CD8-positive, alpha-beta memory T cell (primary cell): ENCODE data around the gene CRHR1. TPM values are rescaled to one million over a fixed set of nuclear protein-coding genes. Genes with fewer than 3 reads are reported as not detected.

Experiments used
- CTCF ChIA-PET: fragments of 350-600 bp; sonication (Branson Sonifier 250); formaldehyde crosslinking; loops from one replicate; lab custom pipeline; 2021; ENCODE audit warnings: antibody characterized with exemption; lab: Charles Lee
- POLR2A ChIA-PET: fragments of 350-600 bp; sonication (Branson Sonifier 250); formaldehyde crosslinking; loops from one replicate; lab custom pipeline; 2021; ENCODE audit warnings: antibody characterized with exemption; lab: Charles Lee
- DNase-seq, 5 donors: peaks; one replicate each; pipeline versions ENCODE4 v3.0.0 to v3.0.0-alpha.2; 2020 to 2022; ENCODE audit warnings: mixed read lengths in 1 of 5
- H3K27ac ChIP-seq: one replicate; pipeline ENCODE4 v1.7.0; 2013; ENCODE audit warnings: low read depth, mild to moderate bottlenecking, low read length, moderate library complexity
- H3K27me3 ChIP-seq: 2 replicates; pipeline ENCODE4 v1.7.0; 2013; ENCODE audit warnings: low read length, mild to moderate bottlenecking; ENCODE audit not compliant: insufficient read depth, poor library complexity, severe bottlenecking
- H3K36me3 ChIP-seq: 2 replicates; pipeline ENCODE4 v1.7.0; 2013; ENCODE audit warnings: mild to moderate bottlenecking, low read length, moderate library complexity; ENCODE audit not compliant: insufficient read depth
- H3K4me1 ChIP-seq: 2 replicates; pipeline ENCODE4 v1.7.0; 2013; ENCODE audit warnings: mild to moderate bottlenecking, low read length, moderate library complexity; ENCODE audit not compliant: insufficient read depth
- H3K4me3 ChIP-seq: 2 replicates; pipeline ENCODE4 v1.7.0; 2013; ENCODE audit warnings: mild to moderate bottlenecking, low read length
- H3K9me3 ChIP-seq: 2 replicates; pipeline ENCODE4 v1.7.0; 2013; ENCODE audit warnings: mild to moderate bottlenecking, low read length
- H3K27ac Mint-ChIP-seq, 8 donors: one replicate each; pipeline ENCODE4 v1.8.0; 2020 to 2021; ENCODE audit warnings: mixed read lengths in 8 of 8, mild to moderate bottlenecking in 6 of 8, inconsistent platforms in 3 of 8, moderate library complexity in 3 of 8
- H3K27me3 Mint-ChIP-seq, 2 donors: one replicate each; pipeline ENCODE4 v1.8.0; 2020 to 2021; ENCODE audit warnings: mixed read lengths in 2 of 2, mild to moderate bottlenecking in 1 of 2, moderate library complexity in 1 of 2
- H3K36me3 Mint-ChIP-seq, 3 donors: one replicate each; pipeline ENCODE4 v1.8.0; 2020 to 2021; ENCODE audit warnings: mixed read lengths in 3 of 3, inconsistent platforms in 1 of 3, mild to moderate bottlenecking in 1 of 3
- H3K4me1 Mint-ChIP-seq, 3 donors: one replicate each; pipeline ENCODE4 v1.8.0; 2020 to 2021; ENCODE audit warnings: mixed read lengths in 3 of 3, inconsistent platforms in 1 of 3, mild to moderate bottlenecking in 1 of 3
- H3K4me3 Mint-ChIP-seq, 7 donors: one replicate each; pipeline ENCODE4 v1.8.0; 2020 to 2021; ENCODE audit warnings: mixed read lengths in 7 of 7, mild to moderate bottlenecking in 6 of 7, moderate library complexity in 4 of 7, inconsistent platforms in 2 of 7
- H3K9me3 Mint-ChIP-seq, 5 donors: one replicate each; pipeline ENCODE4 v1.8.0; 2020 to 2022; ENCODE audit warnings: mixed read lengths in 5 of 5, mild to moderate bottlenecking in 3 of 5, moderate library complexity in 2 of 5, inconsistent platforms in 1 of 5
- polyA plus RNA-seq: library from polyadenylated mRNA; unstranded; fragments of 300-500 nt; fragmentation: Illumina TruSeq; gene quantifications from one replicate; pipeline ENCODE4 v1.2.3, GENCODE V29; 2021
- total RNA-seq, 2 experiments: library from RNA; stranded (reverse); gene quantifications; one replicate each; pipeline ENCODE4 v1.2.3, GENCODE V29; 2021

The CRHR1 gene
- total and polyA plus RNA-seq, 3 experiments from 2014 or later: not detected

DNA sequence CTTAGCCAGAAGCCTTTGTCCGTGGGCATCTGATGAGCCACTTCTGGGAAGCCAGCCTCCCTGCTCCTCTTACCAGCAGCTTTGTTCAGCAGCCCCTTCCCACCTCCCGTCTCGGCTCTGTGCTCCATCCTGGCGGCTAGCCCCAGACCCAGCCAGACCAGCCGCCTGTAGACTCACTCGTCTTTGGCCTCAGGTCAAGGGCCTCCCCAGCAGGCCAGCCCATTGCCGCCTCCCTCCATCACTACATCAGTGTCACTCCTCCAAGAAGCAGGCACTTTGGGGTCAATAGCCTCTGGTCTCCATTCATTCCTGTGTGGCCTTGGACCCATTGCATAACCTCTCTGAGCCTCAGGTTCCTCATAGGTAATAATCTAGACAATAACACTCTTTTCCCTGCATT lies 20.9 kb upstream of the CRHR1 start:
- no peak overlapping the region for H3K4me3 Mint-ChIP-seq
- DNase-seq: no peak
- H3K4me3 ChIP-seq: no peak overlapping the region
- ChIA-PET CTCF (no interaction called here), POLR2A (no interaction called here)
- H3K36me3 Mint-ChIP-seq: no peaks in the 10 kb centered on the region
- no peaks in the 10 kb centered on the region for H3K4me1 ChIP-seq
- H3K27ac Mint-ChIP-seq: no peak overlapping the region
- no peaks in the 10 kb centered on the region for H3K36me3 ChIP-seq
- H3K9me3 ChIP-seq: no peaks in the 10 kb centered on the region
- H3K27me3 Mint-ChIP-seq: peaks cover 13 to 48% of the 10 kb centered on the region in 2 donors
- peaks cover 12% of the 10 kb centered on the region for H3K27me3 ChIP-seq
- no peaks in the 10 kb centered on the region for H3K9me3 Mint-ChIP-seq
- no peaks in the 10 kb centered on the region for H3K4me1 Mint-ChIP-seq
- no peak overlapping the region for H3K27ac ChIP-seq

DNA sequence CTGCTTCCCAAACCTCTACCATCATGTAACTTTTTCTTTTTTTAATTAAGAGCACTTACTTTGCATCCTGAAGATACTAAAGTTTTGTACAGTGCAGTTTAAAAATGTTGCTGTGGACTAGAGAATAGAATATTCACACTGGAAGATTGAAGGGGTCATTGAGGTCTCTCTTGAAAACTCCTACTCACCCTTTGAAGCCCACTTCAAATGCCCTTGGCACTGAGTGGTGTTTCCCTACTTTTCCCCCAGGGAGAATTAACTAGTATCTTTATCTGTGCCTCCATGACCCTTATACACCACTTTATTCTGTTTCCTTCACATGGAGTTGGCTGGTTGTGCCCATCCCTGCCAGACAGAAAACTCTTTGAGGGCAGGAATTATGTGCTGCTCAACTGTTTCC lies 19.6 kb upstream of the CRHR1 start:
- ChIA-PET POLR2A (no interaction called here), CTCF (no interaction called here)
- H3K4me3 ChIP-seq: no peak overlapping the region
- H3K4me3 Mint-ChIP-seq: no peak overlapping the region
- H3K36me3 ChIP-seq: no peaks in the 10 kb centered on the region
- no peaks in the 10 kb centered on the region for H3K9me3 ChIP-seq
- no peak overlapping the region for H3K27ac ChIP-seq
- DNase-seq: no peak
- H3K36me3 Mint-ChIP-seq: no peaks in the 10 kb centered on the region
- H3K27me3 Mint-ChIP-seq: peaks cover 19 to 58% of the 10 kb centered on the region in 2 donors
- H3K4me1 Mint-ChIP-seq: no peaks in the 10 kb centered on the region
- no peaks in the 10 kb centered on the region for H3K4me1 ChIP-seq
- H3K27me3 ChIP-seq: peaks cover 12% of the 10 kb centered on the region
- no peak overlapping the region for H3K27ac Mint-ChIP-seq
- no peaks in the 10 kb centered on the region for H3K9me3 Mint-ChIP-seq

DNA sequence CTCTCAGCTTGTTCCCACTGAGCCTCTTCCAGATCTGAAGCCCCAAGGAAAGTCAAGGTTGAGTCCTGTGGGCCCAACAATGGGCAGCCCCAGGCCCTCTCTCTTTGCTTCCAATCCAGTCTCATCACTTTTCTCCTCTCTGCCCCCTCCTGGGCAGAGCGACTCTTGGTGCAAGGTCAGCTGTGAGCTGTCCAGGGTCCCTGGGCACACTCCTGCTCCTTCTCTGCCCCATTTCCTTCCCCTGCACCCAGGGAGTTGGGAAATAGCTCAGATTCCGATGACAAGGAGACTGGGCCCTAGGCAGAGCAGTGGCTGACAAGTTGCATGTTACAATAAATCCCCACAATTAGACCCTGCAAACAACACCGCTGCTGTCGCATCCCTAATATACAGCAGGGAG lies 16.1 kb upstream of the CRHR1 start:
- CTCF ChIA-PET: no interaction called here
- Mint-ChIP-seq H3K36me3 (no peaks in the 10 kb centered on the region), H3K27me3 (peaks cover 29 to 78% of the 10 kb centered on the region in 2 donors), H3K27ac (no peak overlapping the region), H3K9me3 (no peaks in the 10 kb centered on the region), H3K4me3 (no peak overlapping the region), H3K4me1 (no peaks in the 10 kb centered on the region)
- Histone ChIP-seq H3K4me1 (no peaks in the 10 kb centered on the region), H3K36me3 (no peaks in the 10 kb centered on the region), H3K27ac (no peak overlapping the region), H3K4me3 (no peak overlapping the region), H3K9me3 (no peaks in the 10 kb centered on the region), H3K27me3 (peaks cover 12% of the 10 kb centered on the region)
- no peak for DNase-seq
- POLR2A ChIA-PET: no interaction called here

DNA sequence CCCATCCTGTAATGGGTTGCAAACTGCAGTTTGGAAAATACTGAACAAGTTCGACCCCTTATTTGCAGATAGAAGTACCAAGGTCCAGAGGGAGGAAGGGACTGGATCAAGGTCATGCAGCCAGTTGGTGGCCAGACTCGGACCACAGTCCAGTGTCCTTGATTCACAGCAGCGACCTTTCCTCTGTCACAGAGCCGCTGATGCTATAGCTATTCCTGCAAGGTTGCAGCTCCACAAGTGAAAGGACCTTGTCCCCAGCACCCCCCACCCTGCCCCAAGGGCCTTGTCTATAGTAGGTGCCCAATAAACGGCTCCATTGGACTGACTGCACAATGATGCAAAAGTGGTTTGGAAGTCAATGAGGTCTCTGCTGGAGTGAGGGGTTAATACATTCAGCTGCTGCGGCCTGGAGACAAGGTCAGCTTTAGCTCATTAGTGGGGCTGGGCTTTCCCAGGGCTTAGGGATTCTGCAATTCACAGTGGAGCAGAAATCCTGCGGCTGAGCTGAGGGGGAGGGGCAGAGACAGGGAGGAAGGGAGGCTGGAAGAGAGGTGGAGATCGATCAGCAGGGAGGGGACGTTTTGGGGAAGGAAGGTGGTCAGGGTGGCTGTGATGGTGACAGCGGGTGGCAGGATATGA lies 13.4 kb upstream of the CRHR1 start:
- H3K27me3 Mint-ChIP-seq: peaks cover 38 to 76% of the 10 kb centered on the region in 2 donors
- no peaks in the 10 kb centered on the region for H3K4me1 Mint-ChIP-seq
- Histone ChIP-seq H3K4me1 (no peaks in the 10 kb centered on the region), H3K27ac (no peak overlapping the region), H3K27me3 (peaks cover 12% of the 10 kb centered on the region), H3K36me3 (no peaks in the 10 kb centered on the region), H3K9me3 (no peaks in the 10 kb centered on the region), H3K4me3 (no peak overlapping the region)
- CTCF ChIA-PET: no interaction called here
- no peaks in the 10 kb centered on the region for H3K36me3 Mint-ChIP-seq
- H3K27ac Mint-ChIP-seq: peak overlapping the region in 1 of 8 donors; percentile 37
- H3K4me3 Mint-ChIP-seq: no peak overlapping the region
- DNase-seq: no peak
- peaks cover 0 to 5% (median 2%) of the 10 kb centered on the region in 5 donors for H3K9me3 Mint-ChIP-seq
- POLR2A ChIA-PET: no interaction called here

DNA sequence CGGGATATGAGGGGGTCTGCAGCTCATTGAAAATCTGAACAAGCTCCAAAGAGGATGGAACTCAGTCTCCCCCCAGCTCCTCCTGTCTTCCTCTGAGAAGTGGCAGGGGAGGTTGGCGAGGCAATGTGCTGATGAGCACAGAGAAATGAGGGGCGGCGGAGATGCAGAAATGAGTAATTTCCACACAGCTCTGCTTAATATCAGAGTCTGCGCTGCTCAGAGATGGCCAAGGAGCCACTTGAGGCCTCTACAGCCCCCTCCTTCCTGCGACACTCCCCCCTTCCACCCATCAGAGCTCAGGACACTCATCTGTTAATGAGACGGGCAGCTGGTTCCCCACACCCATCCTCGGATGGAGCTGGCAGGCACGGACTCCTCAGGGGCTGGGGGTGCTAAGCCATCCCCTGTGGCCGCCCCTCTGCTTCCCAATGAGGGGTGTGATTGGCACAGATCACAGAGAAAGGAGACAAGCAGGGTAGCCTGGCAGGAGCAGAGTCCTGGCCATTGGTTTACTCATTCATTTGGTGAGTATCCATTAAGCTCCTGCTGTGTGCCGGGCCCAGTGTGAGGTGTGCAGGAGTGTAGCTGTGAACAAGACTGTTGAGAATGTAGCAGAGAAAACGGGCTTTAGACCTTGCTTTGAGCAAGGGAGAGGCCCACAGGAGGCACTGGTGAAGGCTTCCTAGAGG lies 12.7 kb upstream of the CRHR1 start:
- peaks cover 12% of the 10 kb centered on the region for H3K27me3 ChIP-seq

DNA sequence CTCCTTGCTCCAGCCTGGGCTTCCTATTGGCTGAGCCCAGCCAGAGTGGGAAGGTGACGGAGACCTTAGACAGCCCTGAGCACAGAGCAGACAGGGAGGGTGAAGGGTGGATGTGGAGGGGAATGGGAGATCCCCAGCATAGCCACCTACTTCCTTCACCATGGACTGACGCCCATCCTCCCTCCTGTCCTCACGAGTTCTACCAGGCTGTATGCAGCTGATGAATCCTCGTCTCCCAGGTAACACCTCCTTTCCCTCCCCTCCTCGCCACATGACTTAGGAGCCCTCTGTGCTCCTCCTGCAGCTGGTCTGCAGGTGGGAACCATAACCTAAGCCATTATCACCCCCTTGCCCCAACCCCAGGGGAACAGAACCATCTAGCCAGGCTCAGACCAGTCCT lies 9.0 kb upstream of the CRHR1 start:
- H3K4me3 ChIP-seq: no peak overlapping the region
- H3K36me3 ChIP-seq: no peaks in the 10 kb centered on the region
- DNase-seq: no peak
- Mint-ChIP-seq H3K4me3 (peak overlapping the region in 1 of 7 donors; percentile 45), H3K9me3 (peaks cover 0 to 5% (median 2%) of the 10 kb centered on the region in 5 donors), H3K4me1 (no peaks in the 10 kb centered on the region), H3K27me3 (peaks cover 31 to 75% of the 10 kb centered on the region in 2 donors), H3K36me3 (no peaks in the 10 kb centered on the region), H3K27ac (no peak overlapping the region)
- H3K27me3 ChIP-seq: no peaks in the 10 kb centered on the region
- H3K9me3 ChIP-seq: no peaks in the 10 kb centered on the region
- H3K27ac ChIP-seq: no peak overlapping the region
- no peaks in the 10 kb centered on the region for H3K4me1 ChIP-seq
- CTCF ChIA-PET: no interaction called here
- POLR2A ChIA-PET: no interaction called here

More for the DNA sequence above, 12.7 kb upstream of the CRHR1 start:
- no peak overlapping the region for H3K4me3 ChIP-seq
- H3K36me3 ChIP-seq: no peaks in the 10 kb centered on the region
- no peaks in the 10 kb centered on the region for H3K4me1 ChIP-seq
- peaks cover 0 to 5% (median 2%) of the 10 kb centered on the region in 5 donors for H3K9me3 Mint-ChIP-seq
- H3K27me3 Mint-ChIP-seq: peaks cover 33 to 76% of the 10 kb centered on the region in 2 donors
- no peaks in the 10 kb centered on the region for H3K4me1 Mint-ChIP-seq
- DNase-seq: no peak
- POLR2A ChIA-PET: no interaction called here
- no peak overlapping the region for H3K27ac ChIP-seq
- no peaks in the 10 kb centered on the region for H3K36me3 Mint-ChIP-seq
- no peak overlapping the region for H3K27ac Mint-ChIP-seq
- CTCF ChIA-PET: interaction anchor here (0.7 kb wide), 1 partner anchor 13 kb away, joined by 3 read pairs; the partner anchor contains the start of gene CRHR1
- H3K9me3 ChIP-seq: no peaks in the 10 kb centered on the region
- H3K4me3 Mint-ChIP-seq: no peak overlapping the region

DNA sequence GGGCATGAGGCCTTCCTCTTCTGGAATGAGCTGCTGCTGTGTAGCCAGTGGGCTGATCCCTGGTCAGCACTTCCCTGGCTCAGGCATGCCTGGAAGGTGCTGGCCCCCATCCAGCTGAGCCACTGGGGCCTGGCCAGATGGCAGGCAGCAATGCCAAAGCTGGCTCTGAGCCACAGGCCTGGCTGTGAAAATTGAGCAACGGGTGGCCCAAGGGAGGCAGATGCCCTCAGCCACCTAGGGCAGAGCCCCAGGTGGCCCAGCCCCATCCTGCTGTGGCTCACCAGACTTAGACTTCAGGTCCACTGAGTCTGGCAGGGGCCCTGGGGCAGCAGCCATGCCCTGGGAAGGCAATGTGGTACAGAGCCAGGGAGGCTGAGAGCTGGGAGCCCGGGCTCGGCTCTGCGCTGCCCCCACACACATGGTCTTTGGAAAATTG lies 8.5 kb upstream of the CRHR1 start:
- Histone ChIP-seq H3K9me3 (no peaks in the 10 kb centered on the region), H3K27me3 (no peaks in the 10 kb centered on the region), H3K36me3 (no peaks in the 10 kb centered on the region), H3K27ac (no peak overlapping the region), H3K4me1 (no peaks in the 10 kb centered on the region), H3K4me3 (no peak overlapping the region)
- peaks cover 34 to 75% of the 10 kb centered on the region in 2 donors for H3K27me3 Mint-ChIP-seq
- H3K9me3 Mint-ChIP-seq: peaks cover 0 to 5% (median 2%) of the 10 kb centered on the region in 5 donors
- CTCF ChIA-PET: no interaction called here
- DNase-seq: no peak
- no peak overlapping the region for H3K4me3 Mint-ChIP-seq
- POLR2A ChIA-PET: no interaction called here
- no peaks in the 10 kb centered on the region for H3K4me1 Mint-ChIP-seq
- H3K36me3 Mint-ChIP-seq: no peaks in the 10 kb centered on the region
- no peak overlapping the region for H3K27ac Mint-ChIP-seq

DNA sequence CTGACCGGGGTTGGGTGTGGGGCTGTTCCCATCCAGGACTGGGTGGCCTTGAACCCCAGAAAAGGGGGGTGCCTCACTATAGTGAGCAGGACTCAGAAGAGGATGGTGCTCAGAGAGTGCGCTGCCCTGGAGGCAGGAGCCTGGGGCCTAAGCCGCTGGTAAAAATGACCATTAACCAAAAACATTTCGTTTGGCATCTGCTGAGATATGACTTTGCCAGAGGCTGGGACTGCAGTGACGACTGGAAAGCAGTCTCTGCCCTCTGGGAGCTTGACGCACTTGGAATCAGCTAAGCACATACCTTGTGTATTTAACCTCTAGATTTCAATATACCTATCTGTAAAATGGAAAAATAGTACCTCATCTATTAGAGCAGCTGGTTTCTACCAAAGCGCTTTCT lies 7.2 kb upstream of the CRHR1 start:
- Mint-ChIP-seq H3K9me3 (peaks cover 0 to 5% (median 2%) of the 10 kb centered on the region in 5 donors), H3K4me1 (no peaks in the 10 kb centered on the region), H3K27ac (peak overlapping the region in 1 of 8 donors; percentile 35), H3K36me3 (no peaks in the 10 kb centered on the region), H3K27me3 (peaks cover 38 to 76% of the 10 kb centered on the region in 2 donors), H3K4me3 (no peak overlapping the region)
- Histone ChIP-seq H3K27me3 (no peaks in the 10 kb centered on the region), H3K9me3 (no peaks in the 10 kb centered on the region), H3K4me3 (no peak overlapping the region), H3K36me3 (no peaks in the 10 kb centered on the region), H3K27ac (no peak overlapping the region), H3K4me1 (no peaks in the 10 kb centered on the region)
- POLR2A ChIA-PET: no interaction called here
- DNase-seq: no peak
- CTCF ChIA-PET: no interaction called here
